Heart right ventricle (tissue), 16 donors: Measurements from ENCODE around the gene STK11. TPM values are rescaled to one million over a fixed set of nuclear protein-coding genes. Genes with fewer than 3 reads are reported as not detected.

ENCODE experiments used
- ATAC-seq, 8 donors: fragments of 200-7000 bp; cut with Tn5 transposase; one replicate each; pipeline ENCODE4 v1.9.1; 2020; ENCODE audit warnings: mild to moderate bottlenecking in 8 of 8, moderate library complexity in 8 of 8, moderate number of reproducible peaks in 1 of 8
- DNase-seq, 2 donors: peaks; one replicate each; pipeline ENCODE4 v3.0.0-alpha.2; 2020
- H3K27ac ChIP-seq, 10 donors: fragments of 200-600 bp; sonication (generic) in 2 of 10; one replicate each; pipeline versions ENCODE4 v1.5.0 to v1.8.0; 2020 to 2022; ENCODE audit warnings: mild to moderate bottlenecking in 3 of 10
- H3K27me3 ChIP-seq, 7 donors: fragments of 200-600 bp; one replicate each; pipeline ENCODE4 v1.8.0; 2021 to 2022; ENCODE audit warnings: mild to moderate bottlenecking in 2 of 7
- H3K36me3 ChIP-seq, 9 donors: fragments of 200-600 bp; sonication (generic) in 1 of 9; one replicate each; pipeline versions ENCODE4 v1.5.0 to v1.8.0; 2020 to 2022; ENCODE audit warnings: mild to moderate bottlenecking in 2 of 9
- H3K4me1 ChIP-seq, 9 donors: fragments of 200-600 bp; sonication (generic) in 1 of 9; one replicate each; pipeline versions ENCODE4 v1.5.0 to v1.8.0; 2020 to 2022; ENCODE audit warnings: mild to moderate bottlenecking in 4 of 9
- H3K4me3 ChIP-seq, 10 donors: fragments of 200-600 bp; sonication (generic) in 2 of 10; one replicate each; pipeline versions ENCODE4 v1.5.0 to v1.8.0; 2020 to 2022; ENCODE audit warnings: mild to moderate bottlenecking in 7 of 10, moderate library complexity in 2 of 10
- H3K9me3 ChIP-seq, 11 donors: fragments of 200-600 bp in 10 of 11; sonication (generic) in 2 of 11; one replicate each; pipeline versions ENCODE4 v1.5.0 to v1.8.0; 2013 to 2022; ENCODE audit warnings: mild to moderate bottlenecking in 2 of 11, control low read depth in 1 of 11, moderate library complexity in 1 of 11
- WGBS, 2 donors: extraction: QIAGEN DNeasy Blood & Tissue Kit; methylation state at CpG; one replicate each; pipeline ENCODE4 v1.1.7; 2013; ENCODE audit warnings: inconsistent platforms in 1 of 2; 5-methylcytosine and 5-hydroxymethylcytosine counted together
- intact Hi-C, 10 donors: fragments of 100-400 bp; cut with DNase I; formaldehyde crosslinking; loops; one replicate each; pipeline versions ENCODE4 v1.11.1 to v1.14.2; 2022
- polyA plus RNA-seq, 2 donors: library from polyadenylated mRNA; stranded (reverse); fragments of 200-250 nt; gene quantifications; one replicate each; pipeline ENCODE4 v1.2.3, GENCODE V29; 2013
- total RNA-seq, 10 donors: library from RNA; stranded (reverse); fragmentation: NEBNext Ultra II Directional in 3 of 10; extraction: Animal tissue kit (Norgen Biotek cat#: 25700) in 3 of 10; gene quantifications; one replicate each; pipeline versions ENCODE4 v1.2.1 to v1.2.4, GENCODE V29; 2021 to 2023
- TF ChIP-seq, protein P1 (sequence below), 9 donors: fragments of 200-600 bp; sonication (generic) in 2 of 9; IDR thresholded peaks; one replicate each; pipeline versions ENCODE4 v1.5.0 to v1.8.0; 2021 to 2022; ENCODE audit warnings: antibody characterized with exemption in 9 of 9, mild to moderate bottlenecking in 5 of 9, moderate library complexity in 1 of 9
- donor health status: Arrhythmogenic right ventricular cardiomyopathy.
- donor health status: ischemic (EF 13 %, LVEDD 7.1; RV severe dilation, severe dysfunction).
- donor health status: healthy with polysubstance abuse.
- donor health status: DM: no; HTN: yes; CAD: no.
- donor health status: DM: no; HTN: no; CAD: no.
- donor health status: ischemic (EF 25% LVEDD 6.9; RV normal size, moderate dysfunction).
- donor health status: ischemic (EF 25% LVEDD 5.7; RV mildly dilated, moderate dysfunction).
- donor health status: healthy.
- donor health status: DM: yes; HTN: yes; CAD: no.
- donor health status: Ischemic cardiomyopathy.
- donor health status: ischemic (EF 35%, LVEDD 5.7; RV mildly dilated, moderate dysfunction).
- donor health status: nonischemic (EF 11% LVEDD 7.7; RV severe dilation, severe dysfunction).
- donor health status: DM: yes; HTN: yes; CAD: no.
- donor health status: PGD.
- donor health status: ischemic (EF 29% LVEDD 5.4; RV normal size, mild dysfunction).
- donor health status: nonischemic (EF 23%, LVEDD 6.1; RV moderate dilation, normal function).

The STK11 gene
- total and polyA plus RNA-seq, 12 donors: 41.1 to 71.6 (median 46.6) TPM

DNA sequence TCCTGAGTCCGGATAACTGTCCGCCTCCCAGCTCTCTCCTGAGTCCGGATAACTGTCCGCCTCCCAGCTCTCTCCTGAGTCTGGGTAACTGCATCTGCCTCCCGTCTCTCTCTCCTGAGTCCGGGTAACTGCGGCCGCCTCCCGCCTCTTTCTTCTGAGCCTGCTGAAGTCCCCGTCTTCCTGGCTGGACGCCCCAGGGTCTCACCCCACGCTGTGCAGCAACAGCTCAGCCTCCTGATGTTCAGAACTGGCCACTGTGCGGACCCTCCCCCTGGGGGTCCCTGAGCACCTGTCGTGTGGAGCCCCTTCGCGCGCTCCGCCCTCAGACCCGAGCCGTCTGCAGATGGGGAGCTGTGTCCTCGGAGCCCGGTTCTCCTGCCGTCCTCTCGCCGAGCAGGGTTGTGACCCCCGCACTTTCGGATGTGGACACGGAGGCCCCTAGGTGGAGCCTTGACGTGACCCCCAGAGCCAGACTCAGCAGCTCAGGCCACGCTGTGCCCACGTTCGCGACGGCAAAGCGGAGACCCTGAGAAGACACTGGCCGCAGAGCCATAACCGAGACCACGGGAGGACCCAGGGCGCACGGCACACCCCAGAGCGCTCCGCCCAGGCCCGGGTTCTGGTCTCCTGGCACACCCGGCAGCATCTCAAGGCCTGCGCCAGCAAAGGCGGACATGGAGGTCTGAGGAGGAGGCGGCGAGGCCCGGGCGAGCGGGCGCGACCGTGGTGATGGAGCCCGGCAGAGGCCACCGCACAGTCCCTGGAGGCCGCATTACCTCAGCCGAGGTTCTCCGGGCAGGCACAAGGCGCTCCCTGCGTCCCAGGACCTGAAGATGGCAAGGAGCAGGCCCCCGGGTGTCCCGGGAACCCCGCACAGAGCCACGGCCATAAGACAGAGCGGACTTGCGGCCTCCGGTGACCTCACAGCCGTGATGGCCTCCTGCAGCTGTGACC, 47.4 kb upstream of the STK11 start:
- no peak for DNase-seq

DNA sequence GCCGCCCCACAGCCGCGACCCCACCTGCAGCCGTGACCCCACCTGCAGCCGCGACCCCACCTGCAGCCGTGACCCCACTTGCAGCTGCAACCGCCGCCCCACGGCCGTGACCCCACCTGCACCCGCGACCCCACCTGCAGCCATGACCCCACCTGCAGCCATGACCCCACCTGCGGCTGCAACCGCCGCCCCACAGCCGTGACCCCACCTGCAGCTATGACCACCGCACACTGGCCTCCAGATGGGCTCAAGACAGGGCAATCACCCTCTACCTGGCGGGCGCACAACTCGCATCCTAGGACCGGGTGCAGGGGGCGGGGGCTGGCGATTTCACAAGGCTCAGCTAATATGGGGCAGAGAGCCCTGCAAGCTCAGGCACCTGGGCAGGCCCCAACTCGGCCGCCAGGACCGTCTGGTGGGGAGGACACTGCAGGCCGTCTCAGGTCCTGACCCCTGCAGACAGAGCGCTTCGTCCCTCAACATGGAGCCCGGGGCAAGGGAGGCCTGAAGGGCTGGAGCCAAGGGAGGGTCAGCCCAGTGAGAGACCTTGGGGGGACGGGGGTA, 46.6 kb upstream of the STK11 start:
- TF ChIP-seq, protein P1, sequence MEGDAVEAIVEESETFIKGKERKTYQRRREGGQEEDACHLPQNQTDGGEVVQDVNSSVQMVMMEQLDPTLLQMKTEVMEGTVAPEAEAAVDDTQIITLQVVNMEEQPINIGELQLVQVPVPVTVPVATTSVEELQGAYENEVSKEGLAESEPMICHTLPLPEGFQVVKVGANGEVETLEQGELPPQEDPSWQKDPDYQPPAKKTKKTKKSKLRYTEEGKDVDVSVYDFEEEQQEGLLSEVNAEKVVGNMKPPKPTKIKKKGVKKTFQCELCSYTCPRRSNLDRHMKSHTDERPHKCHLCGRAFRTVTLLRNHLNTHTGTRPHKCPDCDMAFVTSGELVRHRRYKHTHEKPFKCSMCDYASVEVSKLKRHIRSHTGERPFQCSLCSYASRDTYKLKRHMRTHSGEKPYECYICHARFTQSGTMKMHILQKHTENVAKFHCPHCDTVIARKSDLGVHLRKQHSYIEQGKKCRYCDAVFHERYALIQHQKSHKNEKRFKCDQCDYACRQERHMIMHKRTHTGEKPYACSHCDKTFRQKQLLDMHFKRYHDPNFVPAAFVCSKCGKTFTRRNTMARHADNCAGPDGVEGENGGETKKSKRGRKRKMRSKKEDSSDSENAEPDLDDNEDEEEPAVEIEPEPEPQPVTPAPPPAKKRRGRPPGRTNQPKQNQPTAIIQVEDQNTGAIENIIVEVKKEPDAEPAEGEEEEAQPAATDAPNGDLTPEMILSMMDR (IDR thresholded peaks at IDR 0.05): no peak
- DNase-seq (no peak), ATAC-seq (no peak)

More for the DNA sequence above, 47.4 kb upstream of the STK11 start:
- H3K27ac ChIP-seq: no peak overlapping the region
- intact Hi-C loops: no loop called here
- H3K4me1 ChIP-seq: peaks cover 20 to 47% (median 33%) of the 10 kb centered on the region in 9 donors
- peaks cover 0 to 23% (median 0%) of the 10 kb centered on the region in 9 donors for H3K36me3 ChIP-seq
- H3K4me3 ChIP-seq: no peak overlapping the region
- TF ChIP-seq, protein P1 (IDR thresholded peaks at IDR 0.05): no peak
- no peaks in the 10 kb centered on the region for H3K9me3 ChIP-seq
- ATAC-seq: no peak
- WGBS, 2 donors: 96 to 97% methylated on average over 69 of the region's 69 CpGs
- no peaks in the 10 kb centered on the region for H3K27me3 ChIP-seq

DNA sequence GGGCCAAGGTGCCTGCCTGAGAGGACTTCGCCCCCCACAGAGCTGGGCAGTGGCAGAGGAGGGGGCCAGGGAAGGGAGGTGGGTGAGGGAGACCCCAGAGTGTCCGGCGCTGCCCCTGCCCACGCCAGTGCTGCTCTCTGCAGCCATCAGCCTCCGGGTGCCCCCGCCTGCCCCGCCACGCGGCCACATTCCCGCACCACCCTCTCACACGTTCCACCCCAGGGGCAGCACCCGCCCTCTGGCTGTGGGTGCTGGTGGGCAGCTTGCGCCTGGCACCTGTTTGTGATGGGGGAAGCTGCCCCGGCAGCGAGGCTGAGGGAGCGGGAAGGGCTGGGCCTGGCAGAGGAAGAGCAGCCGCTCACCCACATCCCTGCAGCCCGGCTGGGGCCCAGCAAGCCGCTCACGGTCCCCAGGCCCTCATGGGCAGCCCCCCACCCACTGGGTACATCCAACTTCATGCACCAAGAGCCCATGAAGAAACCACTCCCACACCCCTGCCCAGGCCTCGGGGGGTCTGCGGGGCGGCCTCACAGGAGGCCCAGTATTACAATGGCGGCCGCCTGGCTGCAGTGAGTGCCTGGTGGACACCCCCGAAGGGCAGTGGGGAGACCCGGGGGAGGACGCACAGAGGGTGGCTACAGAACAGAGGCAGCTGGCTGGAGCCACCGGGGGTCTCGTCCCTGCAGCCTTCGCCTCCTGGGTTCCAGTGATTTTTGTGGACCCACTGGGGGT, 45.5 kb upstream of the STK11 start:
- ATAC-seq (no peak), DNase-seq (peak in 1 of 2 donors; percentile 11)
- Histone ChIP-seq H3K27me3 (no peaks in the 10 kb centered on the region), H3K36me3 (peaks cover 0 to 12% (median 0%) of the 10 kb centered on the region in 9 donors), H3K4me1 (peaks cover 13 to 37% (median 17%) of the 10 kb centered on the region in 9 donors), H3K9me3 (no peaks in the 10 kb centered on the region), H3K27ac (no peak overlapping the region), H3K4me3 (no peak overlapping the region)
- intact Hi-C loops: no loop called here
- TF ChIP-seq, protein P1 (IDR thresholded peaks at IDR 0.05): no peak
- WGBS, 2 donors: 92 to 95% methylated on average over 25 to 31 of the region's 31 CpGs

More for the DNA sequence above, 46.6 kb upstream of the STK11 start:
- Histone ChIP-seq H3K27ac (no peak overlapping the region), H3K4me3 (no peak overlapping the region), H3K27me3 (no peaks in the 10 kb centered on the region), H3K9me3 (no peaks in the 10 kb centered on the region), H3K36me3 (peaks cover 0 to 16% (median 0%) of the 10 kb centered on the region in 9 donors), H3K4me1 (peaks cover 22 to 47% (median 26%) of the 10 kb centered on the region in 9 donors)
- intact Hi-C loops: no loop called here
- 95 to 97% methylated on average over 30 to 32 of the region's 32 CpGs for WGBS, 2 donors

DNA sequence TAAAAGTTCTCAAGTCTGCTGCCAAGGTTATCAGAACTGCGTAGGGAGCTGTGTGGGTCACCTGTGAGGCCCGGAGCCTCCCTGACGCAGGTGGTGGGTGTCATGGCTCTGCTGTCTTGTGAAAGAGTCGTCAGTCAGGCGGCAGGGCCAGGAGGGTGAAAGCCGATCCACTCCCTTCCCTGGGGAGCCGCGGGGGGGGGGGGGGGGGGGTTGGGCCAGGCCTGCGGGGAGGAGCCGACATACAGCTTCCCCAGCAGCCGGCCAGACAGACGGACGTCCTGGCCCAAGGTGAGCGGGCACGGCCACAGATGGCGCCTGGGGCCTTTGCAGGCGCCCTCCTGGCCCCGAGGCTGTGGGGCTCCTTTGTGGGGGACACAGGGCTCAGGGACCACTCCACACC, 43.9 kb upstream of the STK11 start:
- intact Hi-C loops: no loop called here
- ATAC-seq (peak in 1 of 8 donors; percentile 2), DNase-seq (no peak)
- peaks cover 0 to 15% (median 0%) of the 10 kb centered on the region in 9 donors for H3K36me3 ChIP-seq
- H3K4me1 ChIP-seq: peaks cover 3 to 24% (median 5%) of the 10 kb centered on the region in 9 donors
- no peaks in the 10 kb centered on the region for H3K9me3 ChIP-seq
- H3K4me3 ChIP-seq: no peak overlapping the region
- no peak overlapping the region for H3K27ac ChIP-seq
- TF ChIP-seq, protein P1 (IDR thresholded peaks at IDR 0.05): no peak
- H3K27me3 ChIP-seq: no peaks in the 10 kb centered on the region
- 62 to 76% methylated on average over 16 to 18 of the region's 18 CpGs for WGBS, 2 donors
